HepG2 (cell line): ENCODE data around the gene DRAP1. TPM values are rescaled to one million over a fixed set of nuclear protein-coding genes. Genes with fewer than 3 reads are reported as not detected.

Experiments used
- ARID5B ChIP-seq: IDR thresholded peaks from 2 replicates; pipeline ENCODE4 v1.4.0; 2020; ENCODE audit warnings: mild to moderate bottlenecking, missing genetic modification reagents
- BCL6 ChIP-seq: IDR thresholded peaks from 2 replicates; pipeline ENCODE4 v1.6.1; 2016; ENCODE audit warnings: missing genetic modification reagents, missing compliant biosample characterization
- DNMT1 ChIP-seq: sonication (generic); formaldehyde crosslinking; IDR thresholded peaks from 2 replicates; pipeline ENCODE4 v1.5.1; 2020; ENCODE audit warnings: mild to moderate bottlenecking, missing genetic modification reagents
- HNRNPUL1 ChIP-seq: fragments of 200-400 bp; formaldehyde crosslinking; IDR thresholded peaks from 2 replicates; pipeline ENCODE4 v1.6.1; 2017; ENCODE audit warnings: low read depth, mild to moderate bottlenecking, low read length, moderate library complexity
- MEIS2 ChIP-seq: sonication (generic); formaldehyde crosslinking; IDR thresholded peaks from 2 replicates; pipeline ENCODE4 v1.9.0; 2021; ENCODE audit warnings: mild to moderate bottlenecking, missing genetic modification reagents
- NFATC3 ChIP-seq: sonication (generic); formaldehyde crosslinking; IDR thresholded peaks from 2 replicates; pipeline ENCODE4 v1.5.1; 2020; ENCODE audit warnings: mild to moderate bottlenecking, missing genetic modification reagents
- NR2C2 ChIP-seq: sonication (generic); formaldehyde crosslinking; IDR thresholded peaks from 2 replicates; pipeline ENCODE4 v1.4.0; 2020; ENCODE audit warnings: missing genetic modification reagents, mild to moderate bottlenecking, moderate library complexity, borderline replicate concordance
- PRPF4 ChIP-seq: fragments of 200-400 bp; formaldehyde crosslinking; IDR thresholded peaks from 2 replicates; pipeline ENCODE4 v1.6.1; 2016; ENCODE audit warnings: low read length, low read depth; ENCODE audit not compliant: poor library complexity, severe bottlenecking
- REST ChIP-seq, 2 experiments: IDR thresholded peaks; 2 replicates each; pipeline ENCODE4 v1.6.1; 2011 to 2012; ENCODE audit warnings: low read length in 2 of 2, borderline replicate concordance in 1 of 2, low read depth in 1 of 2, mild to moderate bottlenecking in 1 of 2, moderate library complexity in 1 of 2
- THAP11 ChIP-seq: IDR thresholded peaks from 2 replicates; pipeline ENCODE4 v1.6.1; 2016; ENCODE audit warnings: missing biosample characterization, missing genetic modification reagents
- ZFY ChIP-seq: sonication (generic); formaldehyde crosslinking; IDR thresholded peaks from 2 replicates; pipeline ENCODE4 v1.4.0; 2020; ENCODE audit warnings: missing genetic modification reagents
- ZNF501 ChIP-seq: sonication (generic); formaldehyde crosslinking; IDR thresholded peaks from 2 replicates; pipeline ENCODE4 v1.5.1; 2020; ENCODE audit warnings: mild to moderate bottlenecking, moderate library complexity, missing genetic modification reagents
- ZNF577 ChIP-seq: sonication (generic); formaldehyde crosslinking; IDR thresholded peaks from 2 replicates; pipeline ENCODE4 v1.4.0; 2020; ENCODE audit warnings: mild to moderate bottlenecking, low read depth, missing genetic modification reagents, borderline replicate concordance
- ZNF747 ChIP-seq: sonication (generic); formaldehyde crosslinking; IDR thresholded peaks from 2 replicates; pipeline ENCODE4 v1.8.1; 2023; ENCODE audit warnings: missing genetic modification reagents, mild to moderate bottlenecking, borderline replicate concordance
- ZNF792 ChIP-seq: IDR thresholded peaks from 2 replicates; pipeline ENCODE4 v1.6.1; 2016
- polyA plus RNA-seq, 8 experiments: library from polyadenylated mRNA; depleted of rRNA in 3 of 8; stranded (reverse) in 7 of 8; unstranded in 1 of 8; fragments of >200 nt; fragmentation: Illumina TruSeq in 4 of 8; extraction: Trizol in 4 of 8; gene quantifications; 2 replicates each; pipeline versions ENCODE4 v1.2.1 to v1.2.3, GENCODE V29; 2011 to 2016; ENCODE audit warnings: low read depth in 4 of 8, missing spikeins in 1 of 8, mixed read lengths in 1 of 8; ENCODE audit not compliant: insufficient read depth in 1 of 8
- total RNA-seq, 5 experiments: library from RNA; depleted of rRNA; stranded (reverse); fragments of >200 nt; fragmentation: Illumina TruSeq; extraction: Trizol; gene quantifications; 2 replicates each; pipeline ENCODE4 v1.2.3, GENCODE V29; 2016; ENCODE audit warnings: low read depth in 1 of 5
- TF ChIP-seq, protein P1 (sequence below): sonication (generic); formaldehyde crosslinking; conservative IDR thresholded peaks from 2 replicates; pipeline ENCODE4 v1.8.1; 2023; ENCODE audit warnings: missing genetic modification reagents

Gene DRAP1
- total and polyA plus RNA-seq, 2 of the 13 experiments (the other 11 are each of a cell fraction or from before 2014, with no cell fraction given) = 46.8 to 52.3 TPM

DNA sequence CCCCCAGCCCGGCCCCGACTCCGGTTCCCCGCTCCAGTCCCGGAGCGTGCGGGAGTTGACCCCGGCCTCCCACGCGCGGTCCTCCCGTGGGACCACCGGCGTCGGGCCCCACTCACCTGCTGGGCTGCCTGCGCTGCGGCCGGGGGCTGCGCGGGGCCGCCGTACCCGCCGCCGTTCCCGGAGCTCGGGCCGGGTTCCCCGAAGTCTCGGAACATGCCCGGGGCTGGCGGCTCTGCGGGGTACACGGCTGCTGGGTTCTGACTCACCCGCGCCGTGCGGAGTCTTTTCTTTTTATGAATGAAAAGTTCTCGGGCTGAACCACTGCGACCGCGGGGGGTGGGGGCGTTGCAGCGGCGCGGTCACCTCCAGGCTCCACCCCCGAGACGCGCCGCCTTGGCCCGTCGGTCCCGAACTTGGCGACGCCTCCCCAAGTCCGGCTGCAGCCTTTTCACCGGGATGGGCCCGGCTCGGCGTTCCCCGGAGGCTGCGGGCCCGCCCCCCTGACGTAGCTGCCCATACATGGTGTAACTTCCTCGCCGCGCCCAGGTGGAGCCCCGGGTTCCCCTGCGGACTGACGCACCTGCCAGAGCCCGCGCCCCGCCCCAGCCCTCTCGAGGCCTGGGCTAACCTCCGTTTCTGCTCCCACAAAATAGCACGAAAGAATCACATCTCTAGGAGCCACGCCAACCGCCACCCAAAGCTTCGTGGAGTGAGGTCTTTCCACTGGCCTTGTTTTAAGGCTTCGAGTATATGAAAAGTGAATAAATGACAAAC, 18.9 kb upstream of the DRAP1 start, which contains the start of gene FOSL1 (continued):
- TF ChIP-seq REST (IDR thresholded peaks at IDR 0.05; ENCODE audit: borderline replicate concordance in 1 of 2, low read depth in 1 of 2, low read length in 2 of 2) = no peak
- TF ChIP-seq MEIS2 (CRISPR knock-in tag) = peak; percentile 25; the same call in 1 of the 2 replicates
- peak; percentile 55; the same call in 1 of the 2 replicates for TF ChIP-seq BCL6
- no peak for TF ChIP-seq ZNF577 (CRISPR knock-in tag)
- peak; percentile 32; the same call in 1 of the 2 replicates for TF ChIP-seq ZNF747 (CRISPR knock-in tag)
- 0 out of 2 replicates have a peak, but pooled peaks have one; percentile 38 for TF ChIP-seq ZFY (CRISPR knock-in tag)
- peak; percentile 69 for TF ChIP-seq THAP11 (CRISPR knock-in tag)
- no peak for TF ChIP-seq NR2C2 (CRISPR knock-in tag)
- TF ChIP-seq DNMT1 (CRISPR knock-in tag) = no peak
- TF ChIP-seq PRPF4 = no peak
- peak; percentile 54; the same call in 1 of the 2 replicates for TF ChIP-seq ARID5B
- TF ChIP-seq ZNF792 (CRISPR knock-in tag) = peak; percentile 77; the same call in 1 of the 2 replicates
- TF ChIP-seq NFATC3 (CRISPR knock-in tag) = 0 out of 2 replicates have a peak, but pooled peaks have one; percentile 57
- TF ChIP-seq HNRNPUL1 = 0 out of 2 replicates have a peak, but pooled peaks have one; percentile 53
- TF ChIP-seq, protein P1, sequence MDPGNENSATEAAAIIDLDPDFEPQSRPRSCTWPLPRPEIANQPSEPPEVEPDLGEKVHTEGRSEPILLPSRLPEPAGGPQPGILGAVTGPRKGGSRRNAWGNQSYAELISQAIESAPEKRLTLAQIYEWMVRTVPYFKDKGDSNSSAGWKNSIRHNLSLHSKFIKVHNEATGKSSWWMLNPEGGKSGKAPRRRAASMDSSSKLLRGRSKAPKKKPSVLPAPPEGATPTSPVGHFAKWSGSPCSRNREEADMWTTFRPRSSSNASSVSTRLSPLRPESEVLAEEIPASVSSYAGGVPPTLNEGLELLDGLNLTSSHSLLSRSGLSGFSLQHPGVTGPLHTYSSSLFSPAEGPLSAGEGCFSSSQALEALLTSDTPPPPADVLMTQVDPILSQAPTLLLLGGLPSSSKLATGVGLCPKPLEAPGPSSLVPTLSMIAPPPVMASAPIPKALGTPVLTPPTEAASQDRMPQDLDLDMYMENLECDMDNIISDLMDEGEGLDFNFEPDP (CRISPR knock-in tag) = no peak
- peak; percentile 22; the same call in 1 of the 2 replicates for TF ChIP-seq ZNF501 (CRISPR knock-in tag)
